Measurements from ENCODE around the gene ORAI2. TPM values are rescaled to one million over a fixed set of nuclear protein-coding genes. Genes with fewer than 3 reads are reported as not detected.

Gene ORAI2
- total and polyA plus RNA-seq, 8 donors: 0.58 to 44.3 (median 8.0) TPM; not detected in 1

DNA sequence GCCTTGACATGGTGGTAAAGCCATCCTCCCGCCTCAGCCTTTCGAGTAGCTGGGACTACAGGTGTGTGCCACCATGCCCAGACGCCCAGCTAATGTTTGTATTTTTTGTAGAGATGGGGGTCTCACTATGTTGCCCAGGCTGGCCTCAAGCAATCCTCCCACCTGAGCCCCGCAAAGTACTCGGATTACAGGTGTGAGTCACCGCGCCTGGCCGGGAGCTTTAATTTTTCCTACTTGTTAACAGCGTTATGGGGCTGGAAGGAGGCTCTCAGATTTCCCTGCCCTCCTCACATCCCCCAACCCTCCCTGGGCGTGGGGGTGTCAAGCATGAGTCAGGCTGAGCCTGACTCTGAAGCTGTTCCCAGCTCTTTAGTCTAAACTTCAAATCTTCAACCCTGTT lies 23.0 kb downstream of the ORAI2 start:
- Histone ChIP-seq H3K27me3 (no peaks in the 10 kb centered on the region), H3K27ac (no peak overlapping the region), H3K9me3 (no peaks in the 10 kb centered on the region), H3K36me3 (peaks cover 26 to 50% (median 46%) of the 10 kb centered on the region in 4 donors), H3K4me1 (peaks cover 0 to 5% (median 2%) of the 10 kb centered on the region in 4 donors), H3K4me3 (no peak overlapping the region)
- WGBS, 5 donors: 85 to 94% (median 86%) methylated on average over 10 of the region's 10 CpGs
- TF ChIP-seq POLR2AphosphoS5 (IDR thresholded peaks at IDR 0.05) (no peak), CTCF (IDR thresholded peaks at IDR 0.05) (no peak), EP300 (IDR thresholded peaks at IDR 0.05) (no peak), POLR2A (IDR thresholded peaks at IDR 0.05) (no peak)
- no peak for DNase-seq
- intact Hi-C loops (cut with DNase I; ENCODE audit: low total_unique reads): no loop called here

DNA sequence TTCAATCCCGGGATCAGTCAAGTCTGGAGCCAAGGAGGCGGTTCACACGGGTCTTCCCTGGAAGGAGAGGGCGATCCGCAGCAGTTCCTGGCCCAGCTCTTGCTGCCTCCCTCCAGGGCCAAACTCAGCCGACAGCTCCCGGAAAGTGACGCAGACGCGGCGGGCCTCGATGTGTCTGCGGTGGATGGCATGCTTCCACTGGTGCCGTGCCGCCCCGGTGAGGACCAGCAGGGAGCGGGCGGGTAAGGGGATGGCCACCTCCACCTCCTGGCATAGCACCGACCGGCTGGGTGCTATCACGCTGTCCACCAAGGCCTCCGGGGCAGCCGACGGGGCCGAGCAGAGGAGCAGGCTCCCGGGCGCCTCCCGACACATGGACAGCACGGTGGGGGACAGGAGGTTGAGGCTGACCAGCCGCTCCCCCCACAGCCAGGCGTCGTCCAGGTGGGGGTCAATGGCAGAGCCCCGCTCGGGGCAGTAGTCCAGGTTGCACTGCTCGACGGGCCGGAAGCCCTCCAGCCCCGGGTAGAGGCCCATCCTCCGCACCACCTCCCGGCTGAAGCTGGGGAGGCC lies 24.1 kb downstream of the ORAI2 start:
- intact Hi-C loops (cut with DNase I; ENCODE audit: low total_unique reads): no loop called here
- WGBS, 5 donors: 90 to 97% (median 95%) methylated on average over 21 to 40 of the region's 40 CpGs
- no peak for DNase-seq
- TF ChIP-seq EP300 (IDR thresholded peaks at IDR 0.05) (no peak), POLR2A (IDR thresholded peaks at IDR 0.05) (no peak), POLR2AphosphoS5 (IDR thresholded peaks at IDR 0.05) (no peak), CTCF (IDR thresholded peaks at IDR 0.05) (no peak)
- Histone ChIP-seq H3K9me3 (no peaks in the 10 kb centered on the region), H3K27ac (no peak overlapping the region), H3K4me1 (peaks cover 0 to 11% (median 2%) of the 10 kb centered on the region in 4 donors), H3K4me3 (no peak overlapping the region), H3K27me3 (no peaks in the 10 kb centered on the region), H3K36me3 (peaks cover 26 to 50% (median 48%) of the 10 kb centered on the region in 4 donors)

- DNase-seq: no peak
- peaks cover 9 to 28% (median 20%) of the 10 kb centered on the region in 4 donors for H3K4me1 ChIP-seq
- TF ChIP-seq EP300 (IDR thresholded peaks at IDR 0.05) (no peak), POLR2A (IDR thresholded peaks at IDR 0.05) (no peak), POLR2AphosphoS5 (IDR thresholded peaks at IDR 0.05) (no peak), CTCF (IDR thresholded peaks at IDR 0.05) (no peak)
- no peaks in the 10 kb centered on the region for H3K9me3 ChIP-seq
- H3K27ac ChIP-seq: no peak overlapping the region
- peaks cover 26 to 50% (median 48%) of the 10 kb centered on the region in 4 donors for H3K36me3 ChIP-seq
- H3K4me3 ChIP-seq: no peak overlapping the region
- no peaks in the 10 kb centered on the region for H3K27me3 ChIP-seq
- WGBS, 5 donors: 93 to 97% (median 95%) methylated on average over 23 to 24 of the region's 24 CpGs
- intact Hi-C loops (cut with DNase I; ENCODE audit: low total_unique reads): no loop called here
Observed at GRCh38 chr7:102459221-102459844, 26.0 kb downstream of the ORAI2 start.

- no peak for DNase-seq
- intact Hi-C loops (cut with DNase I; ENCODE audit: low total_unique reads): loop anchor here (10.0 kb wide), 1 partner anchor 176 kb away; the partner anchor contains the start of gene SH2B2
- Histone ChIP-seq H3K36me3 (peaks cover 26 to 45% (median 43%) of the 10 kb centered on the region in 4 donors), H3K4me3 (no peak overlapping the region), H3K27me3 (no peaks in the 10 kb centered on the region), H3K27ac (no peak overlapping the region), H3K9me3 (no peaks in the 10 kb centered on the region), H3K4me1 (peaks cover 9 to 30% (median 21%) of the 10 kb centered on the region in 4 donors)
- 79 to 90% (median 84%) methylated on average over 8 of the region's 8 CpGs for WGBS, 5 donors
- TF ChIP-seq EP300 (IDR thresholded peaks at IDR 0.05): no peak
- no peak for TF ChIP-seq CTCF (IDR thresholded peaks at IDR 0.05)
- TF ChIP-seq POLR2A (IDR thresholded peaks at IDR 0.05): no peak
- TF ChIP-seq POLR2AphosphoS5 (IDR thresholded peaks at IDR 0.05): no peak
Observed at GRCh38 chr7:102460467-102460866, 27.1 kb downstream of the ORAI2 start.

Data from stomach (tissue), 9 donors.